ENCODE results near the gene KCTD12.
A peak's percentile ranks its signal among the peaks of the same experiment; 100 is the strongest.

The KCTD12 gene

DNA sequence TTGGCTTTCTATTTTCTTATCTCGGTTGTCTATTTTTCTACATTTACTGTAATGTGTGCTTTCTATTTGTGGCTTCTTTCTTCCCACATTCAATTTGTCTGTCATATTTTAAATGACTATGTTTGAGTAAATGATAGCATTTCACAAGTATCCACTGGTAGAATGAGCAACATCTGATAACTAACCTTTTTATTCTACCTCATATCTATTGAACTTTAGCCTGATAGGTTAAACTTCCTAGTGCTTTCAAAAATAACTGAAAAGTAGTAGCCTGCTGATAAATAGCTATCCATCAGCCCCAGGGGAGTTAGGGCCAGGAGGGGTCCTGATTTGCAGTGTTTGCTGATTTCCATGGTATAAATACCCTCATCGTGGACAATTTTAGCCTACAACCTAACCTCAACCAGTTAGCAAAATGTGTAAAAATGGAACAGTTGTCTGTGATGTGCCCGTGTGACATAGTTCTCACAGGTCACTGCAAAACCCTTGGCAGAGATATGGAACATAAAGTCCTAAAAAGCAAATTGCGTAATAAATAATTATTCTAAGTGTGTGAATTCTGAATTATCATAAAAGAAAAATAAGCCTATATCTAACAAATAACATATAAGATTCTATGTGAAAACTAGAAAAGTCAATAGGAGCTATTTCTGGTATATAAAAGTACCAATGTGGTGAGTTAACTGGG, 32.1 kb downstream of the KCTD12 start:
- DNase-seq (ENCODE audit: low spot score) = no peak

DNA sequence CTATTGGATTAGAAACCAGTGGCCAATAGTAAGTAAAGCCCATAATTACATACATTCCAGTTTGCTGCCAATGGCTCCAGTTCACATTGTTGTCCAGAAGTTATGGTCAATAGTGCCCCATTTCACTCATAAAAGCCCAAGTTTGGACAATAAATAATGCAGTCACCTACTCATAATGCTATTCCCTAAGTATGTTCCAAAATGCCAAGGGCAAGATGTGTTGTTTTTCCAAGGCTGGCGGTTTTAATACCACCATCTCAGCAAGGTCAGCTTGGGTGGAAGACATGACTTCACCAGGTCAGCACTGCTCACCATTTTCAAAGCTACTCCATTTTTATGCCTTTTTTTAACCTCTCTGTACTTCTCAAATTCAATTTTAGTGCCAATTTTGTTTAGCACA, 32.7 kb downstream of the KCTD12 start:
- DNase-seq (ENCODE audit: low spot score) = no peak

DNA sequence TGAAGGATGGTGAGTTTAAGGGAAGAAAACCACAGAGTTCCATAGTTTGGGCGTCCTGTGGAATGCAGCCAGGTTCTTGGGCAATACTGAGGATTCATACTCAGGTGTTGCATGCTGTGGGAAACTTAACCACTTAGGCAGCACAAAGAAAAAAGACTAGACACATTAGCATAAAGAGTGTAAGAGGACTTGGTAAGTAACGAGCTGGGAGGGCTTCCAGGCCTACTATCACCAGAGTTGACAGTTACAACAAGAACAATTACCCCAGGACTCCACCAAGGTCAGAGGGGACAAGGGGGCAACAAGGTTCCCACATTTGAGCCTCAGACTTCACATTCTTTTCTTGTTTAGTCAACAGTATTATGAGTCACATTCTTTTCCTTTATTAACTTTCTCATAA, 33.2 kb downstream of the KCTD12 start:
- DNase-seq (ENCODE audit: low spot score) = no peak

DNA sequence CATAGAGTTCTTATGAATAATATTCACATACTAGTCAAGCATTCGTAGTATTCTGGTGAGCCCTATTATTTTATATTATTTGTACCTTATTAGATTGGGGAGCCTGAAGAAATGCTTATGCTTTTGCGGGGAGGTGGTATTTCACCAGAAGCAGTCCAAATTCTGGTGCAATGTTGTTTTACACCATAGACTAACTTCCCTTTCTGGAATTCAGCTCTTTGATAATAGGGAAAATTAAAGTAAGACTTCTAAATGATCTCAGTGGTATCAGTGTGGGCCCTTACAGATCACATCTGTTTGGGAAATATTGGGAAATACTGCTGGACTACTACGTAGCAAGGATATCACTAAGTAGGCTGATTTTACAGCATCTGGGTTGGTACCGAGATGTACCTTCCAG, 34.2 kb downstream of the KCTD12 start:
- no peak for DNase-seq (ENCODE audit: low spot score)

DNA sequence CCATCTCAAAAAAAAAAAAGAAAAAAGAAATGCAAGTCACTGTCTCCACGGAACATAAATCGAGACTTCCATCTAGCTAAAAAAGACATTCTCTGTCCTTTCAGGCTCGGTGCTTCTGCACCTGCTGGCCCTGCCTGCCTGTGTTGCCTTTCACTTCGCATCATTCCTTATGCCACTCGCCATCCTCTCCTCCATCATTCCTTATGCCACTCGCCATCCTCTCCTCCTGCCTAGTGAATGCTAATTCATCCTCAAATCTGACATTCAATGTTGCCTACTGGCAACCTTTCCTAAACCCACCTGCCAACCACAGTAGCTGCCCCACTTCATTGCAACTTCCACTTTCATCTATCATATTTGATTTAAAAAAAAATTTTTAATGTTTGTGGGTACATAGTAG, 36.7 kb downstream of the KCTD12 start:
- no peak for DNase-seq (ENCODE audit: low spot score)

DNA sequence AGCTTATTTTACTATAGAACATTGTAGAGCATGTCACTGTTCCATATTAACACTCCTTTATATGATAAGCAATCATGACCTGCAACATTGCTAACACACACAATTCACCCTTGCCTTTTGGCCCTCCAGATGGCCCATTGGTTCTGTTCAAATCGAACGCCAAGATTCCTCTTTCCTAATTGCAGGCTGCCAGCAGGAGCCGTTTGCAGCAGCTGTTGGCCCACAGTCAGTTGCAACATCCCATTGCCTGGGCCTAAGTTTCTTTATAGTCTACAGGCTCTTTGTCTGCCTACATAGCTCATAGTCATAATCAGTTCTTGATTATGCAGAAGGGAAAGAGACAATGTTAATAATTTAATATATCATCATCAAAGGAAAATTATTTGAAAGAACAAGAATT, 37.6 kb downstream of the KCTD12 start:
- peak; percentile 38 for DNase-seq (ENCODE audit: low spot score)

DNA sequence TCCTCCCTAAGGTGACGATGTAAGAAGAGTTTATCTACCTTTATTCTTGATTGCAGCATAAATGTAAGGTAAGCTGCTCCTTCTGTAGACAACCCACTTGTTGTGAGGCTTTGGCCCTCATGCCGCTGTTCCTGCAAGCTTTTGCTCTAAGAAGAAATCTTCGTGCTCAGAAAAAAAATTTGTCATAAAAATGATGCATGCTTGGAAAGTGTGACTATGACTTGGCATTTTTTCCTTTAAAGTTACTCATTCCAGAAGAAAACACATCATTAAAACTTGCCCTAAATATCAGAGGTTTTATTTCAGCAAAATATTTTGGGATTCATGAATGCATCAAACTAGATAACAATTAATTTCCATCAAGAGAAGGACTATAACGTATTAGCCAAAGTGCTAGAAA, 39.8 kb downstream of the KCTD12 start:
- no peak for DNase-seq (ENCODE audit: low spot score)

DNA sequence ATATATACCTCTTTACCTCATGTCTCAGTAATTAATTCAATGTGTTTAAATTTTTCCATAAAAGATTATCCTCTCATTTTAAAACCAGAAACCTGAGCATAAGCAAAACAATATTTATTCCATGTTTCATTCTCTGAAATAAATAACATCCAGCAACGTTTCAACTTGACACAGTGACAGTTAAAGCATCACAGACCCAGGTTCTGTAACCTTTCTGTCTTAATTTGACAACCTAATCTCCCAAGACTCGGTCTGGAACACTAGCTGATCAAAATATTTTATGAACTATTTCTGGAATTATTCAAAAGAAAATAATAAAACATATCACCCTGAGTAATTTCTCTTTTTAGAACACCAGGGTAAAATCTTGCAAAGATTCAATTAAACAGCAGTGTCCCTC, 40.3 kb downstream of the KCTD12 start:
- no peak for DNase-seq (ENCODE audit: low spot score)

DNA sequence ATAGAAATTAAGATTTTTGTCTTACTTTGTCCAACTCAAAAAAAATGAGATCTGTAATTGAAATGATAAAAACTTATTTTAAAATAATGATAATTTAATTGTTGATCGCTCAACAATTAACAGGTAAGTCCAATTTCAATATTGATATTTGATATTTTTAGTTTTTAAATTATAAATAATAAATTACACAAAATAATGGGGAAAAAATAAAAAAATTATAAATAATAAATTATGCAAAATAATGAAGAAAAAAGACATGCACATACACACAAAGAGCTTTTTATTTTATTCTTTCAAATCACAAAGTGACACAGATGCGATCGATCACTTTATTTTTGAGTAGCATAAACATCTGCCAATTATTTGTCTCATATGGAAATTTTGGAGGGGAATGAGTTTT, 40.8 kb downstream of the KCTD12 start:
- DNase-seq (ENCODE audit: low spot score) = no peak

DNA sequence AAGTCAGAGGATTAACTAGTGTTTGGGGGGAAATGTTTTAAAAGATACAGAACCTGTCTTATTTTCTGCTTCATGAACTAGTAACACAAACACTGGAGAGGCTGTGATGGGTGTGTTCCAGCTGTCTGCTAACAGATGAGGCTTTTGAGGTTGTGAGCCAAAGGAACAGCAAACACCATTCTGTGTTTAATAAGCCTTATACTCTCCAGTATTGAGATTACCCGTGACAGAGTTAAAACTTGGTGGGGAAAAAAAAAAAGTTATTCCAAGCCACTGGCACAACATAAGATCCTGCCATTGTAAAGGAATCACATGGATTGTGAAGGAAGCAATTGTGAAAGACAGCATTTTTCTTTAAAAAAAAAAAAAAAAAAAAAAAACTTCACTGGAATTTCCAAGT, 48.4 kb downstream of the KCTD12 start:
- DNase-seq (ENCODE audit: low spot score) = no peak

DNA sequence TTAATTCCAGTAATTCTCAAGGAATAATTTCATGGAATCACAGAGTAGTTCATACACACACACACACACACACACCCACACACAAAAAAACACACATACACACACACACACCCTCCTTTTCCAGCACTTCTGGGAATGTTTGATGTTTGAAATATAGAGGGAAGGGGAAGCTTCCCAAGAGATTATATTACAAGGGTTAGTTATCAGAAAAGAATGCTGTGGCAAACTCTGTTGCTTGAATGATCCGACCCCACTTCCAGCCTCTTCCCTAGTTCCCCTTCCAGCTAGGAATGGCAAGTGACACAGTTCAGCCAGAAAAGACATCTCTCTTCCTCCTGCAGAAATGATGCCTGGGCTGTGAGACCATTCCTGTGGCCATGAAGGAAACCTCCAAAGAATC, 49.9 kb downstream of the KCTD12 start:
- DNase-seq (ENCODE audit: low spot score) = no peak

DNA sequence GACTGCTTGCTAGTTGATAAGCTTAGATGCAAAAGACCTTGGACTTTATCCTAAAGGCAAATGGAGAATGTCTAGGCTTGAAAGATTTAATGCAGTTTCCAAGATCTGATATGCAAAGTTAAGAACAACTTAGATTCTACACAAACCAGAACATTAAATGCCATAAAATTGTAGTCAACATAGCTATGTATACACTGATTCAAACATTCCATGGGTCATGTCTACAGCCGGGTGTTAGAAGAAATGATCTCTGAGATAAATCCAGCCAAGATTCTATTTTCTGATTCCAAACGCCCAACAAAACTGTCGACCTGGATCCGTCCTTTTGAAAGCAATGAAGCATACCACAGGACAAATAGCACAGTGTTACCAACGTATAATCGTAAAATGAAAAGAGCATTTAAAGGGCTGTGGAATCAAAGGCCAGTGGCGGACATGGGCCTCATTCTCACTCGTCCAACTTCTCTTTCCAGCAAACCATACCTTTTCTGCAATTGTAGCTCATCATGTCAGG, 52.7 kb downstream of the KCTD12 start:
- DNase-seq (ENCODE audit: low spot score) = no peak

DNA sequence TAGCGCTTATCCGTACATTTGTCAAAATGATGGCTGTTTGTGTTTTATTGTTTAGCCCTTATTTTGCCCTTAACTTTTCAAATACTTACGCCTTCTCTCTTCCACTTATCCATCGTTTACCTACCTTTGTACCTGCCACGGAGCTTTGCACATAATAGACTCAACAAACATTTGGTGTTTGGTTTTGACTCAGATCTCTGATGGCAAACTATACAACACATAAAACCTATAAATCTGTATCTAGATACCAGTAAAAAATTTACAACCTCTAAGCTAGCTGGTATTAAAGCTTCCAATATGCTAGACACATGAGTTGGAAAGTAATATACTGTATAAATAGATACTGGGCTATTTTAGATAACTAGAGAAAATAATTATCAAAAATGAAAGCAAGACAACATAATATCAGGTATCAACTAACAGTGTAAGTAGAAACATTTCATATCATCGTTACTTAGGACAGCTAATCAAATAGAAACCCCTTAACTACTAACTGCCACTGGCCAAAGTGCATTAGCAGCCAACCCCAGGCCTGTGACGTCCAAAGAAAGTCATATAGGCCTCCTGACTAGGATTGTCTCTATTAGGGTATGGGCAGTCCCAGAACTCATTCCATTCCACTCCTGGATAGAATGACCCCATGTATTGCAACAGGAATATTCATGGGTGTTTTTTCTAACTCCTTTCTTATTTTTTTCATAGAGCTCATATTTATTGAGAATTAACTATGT, 53.8 kb downstream of the KCTD12 start:
- no peak for DNase-seq (ENCODE audit: low spot score)

DNA sequence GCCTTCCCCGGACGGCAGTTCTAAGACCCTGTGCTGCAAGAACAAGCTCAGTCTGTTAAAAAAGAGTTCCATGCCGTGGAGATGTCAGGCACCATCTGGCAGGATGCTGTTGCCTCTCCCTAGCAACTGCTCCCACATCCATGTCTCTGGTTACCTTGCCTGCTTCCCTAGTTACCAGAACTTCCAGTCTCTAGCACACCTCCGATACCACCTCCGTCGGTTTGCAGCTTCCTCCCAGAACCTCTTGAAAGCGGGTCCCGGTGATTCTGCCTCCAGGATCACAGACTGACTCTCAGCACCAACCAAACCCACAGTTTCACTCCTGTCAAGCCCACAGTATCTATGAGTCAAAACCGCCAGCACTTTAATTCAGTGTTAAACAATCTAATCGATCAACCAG, 55.4 kb downstream of the KCTD12 start:
- no peak for DNase-seq (ENCODE audit: low spot score)

Measured in D341Med (cell line).